HG02623 (cell line): ENCODE data around the gene RUSF1.
"Not testable (repeated sequence)": the region's sequence is repeated elsewhere in the genome, so short reads cannot be mapped to it uniquely, and the experiment has no call there.

ENCODE experiments used
- ATAC-seq: cut with Tn5 transposase; IDR thresholded peaks from one replicate; pipeline ENCODE4 v1.9.1; 2021; ENCODE audit warnings: moderate library complexity; ENCODE audit not compliant: unreplicated experiment

The RUSF1 gene

DNA sequence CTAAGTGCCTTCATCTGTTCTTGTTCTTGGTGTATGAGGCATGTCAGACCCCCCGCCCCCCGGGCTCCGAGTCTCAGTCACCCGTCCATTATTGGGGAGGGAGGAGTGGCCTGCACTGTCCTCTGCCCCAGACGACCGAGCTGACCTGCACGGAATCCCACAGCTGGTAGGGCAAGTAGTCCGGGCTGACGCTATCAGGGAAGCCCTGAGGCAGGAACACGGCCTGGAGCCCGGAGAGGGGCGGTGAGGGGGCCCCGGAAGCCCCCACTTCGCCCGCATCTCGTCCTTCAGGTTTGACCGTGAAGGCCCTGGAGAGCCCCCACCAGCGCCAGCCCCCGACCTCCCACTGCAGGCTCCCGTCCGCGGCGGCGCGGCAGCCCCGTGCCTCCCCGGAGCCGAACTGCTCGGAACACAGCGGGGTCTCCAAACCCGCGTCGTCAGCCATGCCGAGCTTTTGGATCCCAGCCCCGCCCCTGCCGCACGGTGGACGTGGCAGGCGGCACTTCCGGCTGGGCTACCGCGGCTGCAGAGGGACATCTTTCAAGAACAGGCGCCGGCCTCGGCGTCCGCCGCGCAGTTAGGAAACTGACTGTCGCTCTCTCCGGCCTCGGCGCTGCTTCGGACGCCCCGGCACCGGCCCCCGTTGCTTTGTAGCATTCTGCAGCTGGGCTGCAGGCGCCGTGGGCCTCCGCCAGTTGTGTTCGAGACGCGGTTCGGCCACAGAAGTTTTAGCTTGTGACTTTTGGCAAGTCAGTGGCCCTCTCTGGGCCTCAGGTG is at the start of gene RUSF1:
RUSF1 (minus strand) TSS at position 463 of the 777 bp plus-strand sequence; CDS start at position 445, 18 bp downstream.
- peak; percentile 77 for ATAC-seq

- no peak for ATAC-seq
Measured at GRCh38 chr16:31542763-31543162, 34.6 kb upstream of the RUSF1 start.

DNA sequence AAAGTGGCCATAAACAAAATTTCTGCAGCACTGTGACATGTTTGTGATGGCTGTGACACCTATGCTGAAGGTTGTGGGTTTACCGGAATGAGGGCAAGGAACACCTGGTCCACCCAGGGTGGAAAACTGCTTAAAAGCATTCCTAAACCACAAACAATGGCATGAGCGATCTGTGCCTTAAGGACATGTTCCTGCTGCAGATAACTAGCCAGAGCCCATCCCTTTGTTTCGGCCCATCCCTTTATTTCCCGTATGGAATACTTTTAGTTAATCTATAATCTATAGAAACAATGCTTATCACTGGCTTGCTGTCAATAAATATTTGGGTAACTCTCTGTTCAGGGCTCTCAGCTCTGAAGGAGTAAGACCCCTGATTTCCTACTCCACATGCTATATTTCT is 31.6 kb upstream of the RUSF1 start:
- ATAC-seq: not testable (repeated sequence)

GRCh38 chr16:31538243-31538598 is 30.0 kb upstream of the RUSF1 start:
- not testable (repeated sequence) for ATAC-seq

DNA sequence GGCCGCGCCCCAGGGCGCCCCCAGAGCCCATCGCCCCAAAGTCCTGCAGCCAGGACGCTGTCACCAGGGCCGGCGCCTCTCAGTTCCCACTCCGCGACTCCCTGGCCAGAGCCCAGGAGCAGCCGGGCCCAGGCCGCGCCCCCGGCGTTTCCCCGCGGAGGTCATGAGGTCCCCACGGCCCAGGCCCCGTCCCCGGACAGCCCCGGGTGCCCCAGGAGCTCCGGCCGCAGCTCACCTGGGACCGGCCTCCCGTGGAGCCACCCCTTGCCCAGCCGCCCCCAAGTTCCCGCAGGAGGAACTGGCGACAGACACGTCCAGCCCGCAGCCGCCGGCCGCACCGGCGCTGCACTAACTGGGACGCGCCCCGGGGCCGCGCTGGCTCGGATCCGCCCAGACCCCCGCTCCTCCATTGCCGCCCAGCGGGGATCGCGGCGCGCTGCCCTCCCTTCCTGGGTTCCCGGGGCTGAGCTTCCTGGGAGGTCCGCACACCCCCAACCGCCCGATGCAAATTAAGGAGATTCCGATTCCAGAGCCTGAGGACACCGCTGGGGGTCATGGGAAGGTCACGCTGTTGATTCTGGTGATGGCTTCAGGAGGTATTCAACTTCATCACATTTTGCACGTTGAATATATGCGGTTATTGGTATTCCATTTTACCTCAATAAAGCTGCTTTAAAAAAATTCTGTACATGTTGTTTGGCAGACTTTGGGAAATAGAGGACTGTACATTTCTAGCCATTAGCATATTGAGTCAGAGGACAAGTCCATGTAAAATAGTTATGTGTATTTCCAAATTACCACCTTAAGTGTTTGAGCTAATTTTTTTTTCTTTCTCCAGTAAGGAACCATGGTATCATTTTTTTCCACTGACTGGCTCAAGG is 29.4 kb upstream of the RUSF1 start:
- ATAC-seq: no peak

- no peak for ATAC-seq
Measured at GRCh38 chr16:31536804-31537361, 28.7 kb upstream of the RUSF1 start.

- no peak for ATAC-seq
Measured at GRCh38 chr16:31535737-31536136, 27.5 kb upstream of the RUSF1 start.

DNA sequence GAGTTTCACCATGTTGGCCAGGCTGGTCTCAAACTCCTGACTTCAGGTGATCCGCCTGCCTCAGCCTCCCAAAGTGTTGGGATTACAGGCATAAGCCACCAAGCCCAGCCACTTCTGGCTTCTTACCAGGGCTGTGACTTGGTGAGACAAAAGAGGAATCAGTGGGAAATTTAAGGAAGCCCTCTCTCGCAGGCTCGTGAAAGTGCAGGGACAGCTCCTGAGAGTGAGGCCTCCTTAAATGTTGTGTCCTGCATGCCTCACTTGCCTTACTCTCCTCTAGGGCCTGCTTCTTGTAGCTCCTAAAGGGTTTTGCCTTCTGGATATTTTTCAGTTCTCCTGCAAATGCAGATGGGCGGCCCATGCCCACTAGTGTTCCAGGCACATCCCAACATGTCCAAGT is 24.7 kb upstream of the RUSF1 start:
- ATAC-seq: no peak

DNA sequence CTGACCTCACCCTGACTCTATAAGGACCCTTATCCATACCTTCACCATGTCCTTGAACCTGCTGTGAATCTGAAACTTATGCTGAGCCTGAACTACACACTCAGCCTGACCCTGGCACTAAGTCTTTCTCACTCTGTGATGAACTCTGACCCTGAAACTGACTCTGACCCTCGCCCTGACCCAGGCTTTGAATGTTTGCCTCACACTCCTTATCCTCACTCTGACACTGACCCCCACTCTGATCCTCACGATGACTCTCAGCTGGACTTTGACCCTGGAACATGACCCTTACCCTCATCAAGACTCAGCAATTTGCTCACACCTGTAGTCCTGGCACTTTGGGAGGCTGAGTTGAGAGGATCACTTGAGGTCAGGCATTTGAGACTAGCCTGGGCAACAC is 23.9 kb upstream of the RUSF1 start:
- no peak for ATAC-seq

- ATAC-seq: no peak
Measured at GRCh38 chr16:31531096-31531495, 22.9 kb upstream of the RUSF1 start.

GRCh38 chr16:31530405-31530804 is 22.2 kb upstream of the RUSF1 start:
- no peak for ATAC-seq

- no peak for ATAC-seq
Measured at GRCh38 chr16:31529937-31530312, 21.7 kb upstream of the RUSF1 start.

DNA sequence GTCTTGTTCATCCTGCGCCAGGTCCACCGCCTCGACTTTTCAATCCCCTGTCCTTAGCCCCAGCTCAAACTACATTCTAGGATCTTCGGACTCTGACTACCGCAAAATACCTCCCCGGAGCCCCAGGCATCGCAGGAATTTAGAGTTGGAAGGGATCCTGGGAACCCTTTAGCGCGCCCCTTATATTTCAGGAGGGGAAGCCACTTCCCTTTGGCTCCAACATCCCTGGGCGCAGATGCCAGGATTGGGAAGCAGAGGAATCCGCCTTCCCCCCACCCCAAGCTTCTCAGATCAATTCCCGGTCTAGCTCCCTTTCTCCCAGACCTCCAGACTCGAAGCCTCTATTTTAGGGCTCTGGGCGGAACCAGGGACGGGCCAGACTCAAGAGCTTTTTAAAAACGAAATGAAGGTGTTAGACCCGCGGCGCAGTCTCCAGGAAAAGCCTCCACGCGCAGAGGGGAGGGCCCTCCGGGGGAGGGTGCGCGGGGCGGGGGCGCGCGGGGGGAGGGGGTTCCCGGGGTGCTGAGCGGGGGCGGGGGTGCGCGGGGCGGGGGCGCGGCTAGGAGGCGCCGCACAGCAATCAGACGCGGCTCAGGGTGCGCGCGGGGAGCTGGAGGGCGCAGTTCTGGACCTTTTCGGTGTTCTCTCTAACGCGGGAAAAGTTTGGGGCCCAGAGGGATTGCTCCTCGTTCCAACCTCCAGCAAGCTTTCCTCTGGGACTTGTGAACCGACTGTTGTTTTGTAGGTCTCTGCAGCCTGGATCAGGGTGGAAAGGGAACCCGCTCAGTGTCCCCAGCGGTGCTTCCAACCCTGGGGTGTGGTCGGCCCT is 21.1 kb upstream of the RUSF1 start:
- no peak for ATAC-seq

- no peak for ATAC-seq
Measured at GRCh38 chr16:31528523-31529107, 20.4 kb upstream of the RUSF1 start.

GRCh38 chr16:31527734-31528274 is 19.6 kb upstream of the RUSF1 start, which contains the start of gene AHSP:
Gene AHSP, plus strand, starts transcription at chr16:31527900. Its CDS starts 240 bp downstream, at chr16:31528140.
- no peak for ATAC-seq

GRCh38 chr16:31525113-31525512 is 16.9 kb upstream of the RUSF1 start:
- no peak for ATAC-seq

DNA sequence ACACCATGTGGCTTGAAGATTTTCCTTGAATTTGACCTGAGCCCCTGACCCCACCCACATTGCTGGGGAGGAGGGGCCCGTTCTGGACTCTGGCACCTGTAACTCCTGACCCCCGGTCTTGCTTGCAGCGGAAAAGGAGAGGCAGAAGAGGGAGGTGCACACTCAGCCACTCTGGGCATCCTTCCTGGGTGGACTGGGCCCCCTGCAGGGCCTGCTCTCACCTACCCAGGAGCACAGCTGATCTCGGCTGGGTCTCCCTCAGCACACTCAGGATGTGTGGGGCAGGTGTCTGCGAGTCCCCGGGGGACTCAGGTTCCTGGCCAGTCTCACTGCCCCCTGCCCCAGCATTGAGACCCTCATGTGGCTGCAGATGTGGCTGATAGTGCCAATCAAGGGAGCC is 15.6 kb upstream of the RUSF1 start:
- not testable (repeated sequence) for ATAC-seq

GRCh38 chr16:31522071-31522470 is 13.9 kb upstream of the RUSF1 start:
- no peak for ATAC-seq

DNA sequence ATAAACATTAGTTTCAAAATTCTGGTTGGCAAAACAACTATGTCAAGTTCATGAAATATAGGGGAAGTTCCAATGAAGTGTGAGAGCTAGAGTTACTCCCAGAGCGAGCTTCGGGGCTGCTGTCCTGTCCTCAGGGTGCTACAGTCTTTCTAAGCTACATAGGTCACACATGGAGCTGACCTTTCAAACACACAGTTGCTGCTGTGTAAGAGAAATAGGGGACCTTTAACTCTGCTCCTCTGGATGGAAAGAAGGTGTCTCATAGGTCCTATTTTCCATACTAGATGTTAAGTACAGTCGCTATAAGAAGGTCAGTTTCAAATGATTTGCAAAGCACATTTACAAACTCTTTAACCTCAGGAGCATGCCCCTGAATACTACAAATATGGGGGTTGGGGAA is 13.2 kb upstream of the RUSF1 start:
- no peak for ATAC-seq

- ATAC-seq: no peak
Measured at GRCh38 chr16:31519759-31520431, 11.7 kb upstream of the RUSF1 start.
